HCT116 (cell line): Measurements from ENCODE around the gene GPR4.

Experiments
- CBX3 ChIP-seq: IDR thresholded peaks from 2 replicates; pipeline ENCODE4 v1.6.1; 2012; ENCODE audit warnings: low read depth
- CEBPB ChIP-seq: IDR thresholded peaks from 2 replicates; pipeline ENCODE4 v1.6.1; 2012; ENCODE audit warnings: low read depth
- EZH2 ChIP-seq: fragments of 200-600 bp; sonication (generic); IDR thresholded peaks from 2 replicates; pipeline ENCODE4 v1.6.1; 2017; ENCODE audit warnings: antibody characterized with exemption, mixed run types
- EZH2phosphoT487 ChIP-seq: fragments of 200-600 bp; IDR thresholded peaks from 2 replicates; pipeline ENCODE4 v1.6.1; 2018; ENCODE audit warnings: antibody characterized with exemption, borderline replicate concordance
- JUND ChIP-seq: IDR thresholded peaks from 2 replicates; pipeline ENCODE4 v1.6.1; 2012
- POLR2A ChIP-seq: IDR thresholded peaks from 2 replicates; pipeline ENCODE4 v1.7.0; 2011; ENCODE audit warnings: borderline replicate concordance; ENCODE audit not compliant: insufficient read depth, insufficient read length; ENCODE audit errors: extremely low read depth
- POLR2AphosphoS5 ChIP-seq: IDR thresholded peaks from 2 replicates; pipeline ENCODE4 v1.6.1; 2011; ENCODE audit warnings: mild to moderate bottlenecking, low read depth, low read length, moderate library complexity
- SIN3A ChIP-seq: IDR thresholded peaks from 2 replicates; pipeline ENCODE4 v1.6.1; 2012; ENCODE audit warnings: low read depth
- TCF7L2 ChIP-seq: IDR thresholded peaks from 2 replicates; pipeline ENCODE4 v1.7.0; 2011; ENCODE audit warnings: borderline replicate concordance, inconsistent platforms; ENCODE audit not compliant: insufficient read depth, insufficient read length; ENCODE audit errors: extremely low read depth
- YY1 ChIP-seq: IDR thresholded peaks from 2 replicates; pipeline ENCODE4 v1.6.1; 2011; ENCODE audit warnings: low read length, low read depth, moderate library complexity, mild to moderate bottlenecking; ENCODE audit not compliant: insufficient replicate concordance; ENCODE audit errors: extremely low read depth
- TF ChIP-seq, protein P1 (sequence below), 3 experiments: fragments of 200-600 bp in 1 of 3; sonication (generic) in 1 of 3; IDR thresholded peaks in 2 of 3; conservative IDR thresholded peaks in 1 of 3; 2 replicates each; pipeline ENCODE4 v1.5.1; 2012 to 2017; ENCODE audit warnings: low read depth in 2 of 3, low read length in 2 of 3, antibody characterized with exemption in 1 of 3, borderline replicate concordance in 1 of 3, control low read depth in 1 of 3, mild to moderate bottlenecking in 1 of 3, mixed read lengths in 1 of 3, mixed run types in 1 of 3, moderate library complexity in 1 of 3; ENCODE audit not compliant: insufficient read depth in 1 of 3
- TF ChIP-seq, protein P2 (sequence below): IDR thresholded peaks from 2 replicates; pipeline ENCODE4 v1.6.1; 2012
- TF ChIP-seq, protein P3 (sequence below): IDR thresholded peaks from 2 replicates; pipeline ENCODE4 v1.6.1; 2012
- TF ChIP-seq, protein P4 (sequence below): IDR thresholded peaks from 2 replicates; pipeline ENCODE4 v1.6.1; 2012; ENCODE audit warnings: low read depth

DNA sequence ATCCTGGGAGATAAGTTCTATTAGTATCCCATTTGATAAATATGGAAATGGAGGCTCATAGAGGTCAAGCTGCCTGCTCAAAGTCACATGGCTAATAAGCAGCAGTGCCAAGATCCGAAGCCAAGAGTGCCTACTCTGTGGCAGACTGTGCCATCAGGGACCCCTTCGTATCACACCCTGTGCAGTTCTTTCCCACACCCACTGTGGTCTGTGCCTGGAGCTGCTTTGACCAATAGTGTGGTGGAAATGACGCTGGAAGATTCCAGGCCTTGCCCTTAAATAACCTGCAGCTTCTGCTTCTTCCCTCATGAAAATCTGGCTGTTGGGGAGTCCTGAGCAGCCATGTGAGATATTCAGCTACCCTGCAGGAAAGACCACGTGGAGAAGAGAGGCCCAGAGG lies 27.5 kb downstream of the GPR4 start:
- TF ChIP-seq, protein P1, sequence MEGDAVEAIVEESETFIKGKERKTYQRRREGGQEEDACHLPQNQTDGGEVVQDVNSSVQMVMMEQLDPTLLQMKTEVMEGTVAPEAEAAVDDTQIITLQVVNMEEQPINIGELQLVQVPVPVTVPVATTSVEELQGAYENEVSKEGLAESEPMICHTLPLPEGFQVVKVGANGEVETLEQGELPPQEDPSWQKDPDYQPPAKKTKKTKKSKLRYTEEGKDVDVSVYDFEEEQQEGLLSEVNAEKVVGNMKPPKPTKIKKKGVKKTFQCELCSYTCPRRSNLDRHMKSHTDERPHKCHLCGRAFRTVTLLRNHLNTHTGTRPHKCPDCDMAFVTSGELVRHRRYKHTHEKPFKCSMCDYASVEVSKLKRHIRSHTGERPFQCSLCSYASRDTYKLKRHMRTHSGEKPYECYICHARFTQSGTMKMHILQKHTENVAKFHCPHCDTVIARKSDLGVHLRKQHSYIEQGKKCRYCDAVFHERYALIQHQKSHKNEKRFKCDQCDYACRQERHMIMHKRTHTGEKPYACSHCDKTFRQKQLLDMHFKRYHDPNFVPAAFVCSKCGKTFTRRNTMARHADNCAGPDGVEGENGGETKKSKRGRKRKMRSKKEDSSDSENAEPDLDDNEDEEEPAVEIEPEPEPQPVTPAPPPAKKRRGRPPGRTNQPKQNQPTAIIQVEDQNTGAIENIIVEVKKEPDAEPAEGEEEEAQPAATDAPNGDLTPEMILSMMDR (IDR thresholded peaks at IDR 0.05 in 2 of 3, conservative IDR thresholded peaks at IDR 0.05 in 1 of 3; ENCODE audit: borderline replicate concordance in 1 of 3, insufficient read depth in 1 of 3, low read depth in 2 of 3, low read length in 2 of 3): no peak
- TF ChIP-seq POLR2A: no peak
- TF ChIP-seq SIN3A: no peak
- no peak for TF ChIP-seq EZH2
- no peak for TF ChIP-seq CEBPB
- TF ChIP-seq TCF7L2: no peak
- TF ChIP-seq CBX3: no peak
- TF ChIP-seq, protein P2, sequence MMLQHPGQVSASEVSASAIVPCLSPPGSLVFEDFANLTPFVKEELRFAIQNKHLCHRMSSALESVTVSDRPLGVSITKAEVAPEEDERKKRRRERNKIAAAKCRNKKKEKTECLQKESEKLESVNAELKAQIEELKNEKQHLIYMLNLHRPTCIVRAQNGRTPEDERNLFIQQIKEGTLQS: no peak
- no peak for TF ChIP-seq POLR2AphosphoS5
- no peak for TF ChIP-seq JUND
- no peak for TF ChIP-seq EZH2phosphoT487
- TF ChIP-seq, protein P3, sequence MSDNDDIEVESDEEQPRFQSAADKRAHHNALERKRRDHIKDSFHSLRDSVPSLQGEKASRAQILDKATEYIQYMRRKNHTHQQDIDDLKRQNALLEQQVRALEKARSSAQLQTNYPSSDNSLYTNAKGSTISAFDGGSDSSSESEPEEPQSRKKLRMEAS: no peak
- TF ChIP-seq, protein P4, sequence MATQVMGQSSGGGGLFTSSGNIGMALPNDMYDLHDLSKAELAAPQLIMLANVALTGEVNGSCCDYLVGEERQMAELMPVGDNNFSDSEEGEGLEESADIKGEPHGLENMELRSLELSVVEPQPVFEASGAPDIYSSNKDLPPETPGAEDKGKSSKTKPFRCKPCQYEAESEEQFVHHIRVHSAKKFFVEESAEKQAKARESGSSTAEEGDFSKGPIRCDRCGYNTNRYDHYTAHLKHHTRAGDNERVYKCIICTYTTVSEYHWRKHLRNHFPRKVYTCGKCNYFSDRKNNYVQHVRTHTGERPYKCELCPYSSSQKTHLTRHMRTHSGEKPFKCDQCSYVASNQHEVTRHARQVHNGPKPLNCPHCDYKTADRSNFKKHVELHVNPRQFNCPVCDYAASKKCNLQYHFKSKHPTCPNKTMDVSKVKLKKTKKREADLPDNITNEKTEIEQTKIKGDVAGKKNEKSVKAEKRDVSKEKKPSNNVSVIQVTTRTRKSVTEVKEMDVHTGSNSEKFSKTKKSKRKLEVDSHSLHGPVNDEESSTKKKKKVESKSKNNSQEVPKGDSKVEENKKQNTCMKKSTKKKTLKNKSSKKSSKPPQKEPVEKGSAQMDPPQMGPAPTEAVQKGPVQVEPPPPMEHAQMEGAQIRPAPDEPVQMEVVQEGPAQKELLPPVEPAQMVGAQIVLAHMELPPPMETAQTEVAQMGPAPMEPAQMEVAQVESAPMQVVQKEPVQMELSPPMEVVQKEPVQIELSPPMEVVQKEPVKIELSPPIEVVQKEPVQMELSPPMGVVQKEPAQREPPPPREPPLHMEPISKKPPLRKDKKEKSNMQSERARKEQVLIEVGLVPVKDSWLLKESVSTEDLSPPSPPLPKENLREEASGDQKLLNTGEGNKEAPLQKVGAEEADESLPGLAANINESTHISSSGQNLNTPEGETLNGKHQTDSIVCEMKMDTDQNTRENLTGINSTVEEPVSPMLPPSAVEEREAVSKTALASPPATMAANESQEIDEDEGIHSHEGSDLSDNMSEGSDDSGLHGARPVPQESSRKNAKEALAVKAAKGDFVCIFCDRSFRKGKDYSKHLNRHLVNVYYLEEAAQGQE: no peak
- no peak for TF ChIP-seq YY1
